Peyer's patch (tissue), 4 donors: ENCODE data around the gene TSPAN9.

Experiments
- CTCF ChIP-seq, 6 experiments: fragments of 450-650 bp in 4 of 6; fragments of 200-600 bp in 2 of 6; sonication (generic) in 1 of 6; IDR thresholded peaks; one replicate each; pipeline ENCODE4 v1.5.1; 2017 to 2019; ENCODE audit warnings: antibody characterized with exemption in 6 of 6, mild to moderate bottlenecking in 3 of 6, moderate library complexity in 1 of 6
- POLR2A ChIP-seq, 2 donors: fragments of 450-650 bp; IDR thresholded peaks; one replicate each; pipeline ENCODE4 v1.5.1; 2017; ENCODE audit warnings: antibody characterized with exemption in 2 of 2, mild to moderate bottlenecking in 2 of 2, moderate library complexity in 2 of 2

- TF ChIP-seq CTCF (IDR thresholded peaks at IDR 0.05) (no peak), POLR2A (IDR thresholded peaks at IDR 0.05) (no peak)
These were observed 136.0 kb downstream of the TSPAN9 start for GRCh38 chr12:3213188-3213587.
